H1 (cell line): ENCODE data around the gene GNAO1. TPM values are rescaled to one million over a fixed set of nuclear protein-coding genes. Genes with fewer than 3 reads are reported as not detected.

Experiments
- BACH1 ChIP-seq: IDR thresholded peaks from 2 replicates; pipeline ENCODE4 v1.6.1; 2012; ENCODE audit warnings: low read length, improper control_type of control experiment
- KDM4A ChIP-seq: IDR thresholded peaks from one replicate; pipeline ENCODE4 v1.7.1; 2012; ENCODE audit warnings: low read depth, mild to moderate bottlenecking, moderate library complexity, low read length, inconsistent platforms; ENCODE audit not compliant: severe bottlenecking
- RNF2 ChIP-seq: fragments of 200-900, 300-1000 bp; sonication (generic); IDR thresholded peaks from 2 replicates; pipeline ENCODE4 v1.7.1; 2016; ENCODE audit warnings: borderline replicate concordance, low read depth, mild to moderate bottlenecking, antibody characterized with exemption, low read length; ENCODE audit not compliant: poor library complexity, severe bottlenecking; ENCODE audit errors: missing control alignments
- TAF1 ChIP-seq: IDR thresholded peaks from 2 replicates; pipeline ENCODE4 v1.6.1; 2011; ENCODE audit warnings: mild to moderate bottlenecking, low read depth, low read length
- polyA plus RNA-seq, 7 experiments: library from polyadenylated mRNA; depleted of rRNA in 3 of 7; stranded (reverse) in 5 of 7; unstranded in 2 of 7; fragments of >200 nt in 5 of 7; fragments of 200-250 nt in 2 of 7; gene quantifications; 1 replicate in 5 of 7; 2 replicates in 1 of 7; 4 replicates in 1 of 7; pipeline versions ENCODE4 v1.2.1 to v1.2.3, GENCODE V29; 2011 to 2013; ENCODE audit warnings: missing spikeins in 2 of 7, mixed read lengths in 2 of 7
- total RNA-seq: library from RNA; stranded (reverse); fragmentation: NEBNext Ultra II Directional; extraction: Animal tissue kit (Norgen Biotek cat#: 25700); gene quantifications from 2 replicates; pipeline ENCODE4 v1.2.1, GENCODE V29; 2021

The GNAO1 gene
- total and polyA plus RNA-seq, 2 of the 8 experiments (the other 6 are each of a cell fraction or from before 2014, with no cell fraction given), result 6.7 to 34.4 TPM

GRCh38 chr16:56366945-56367344, 175.7 kb downstream of the GNAO1 start (continued):
- TF ChIP-seq RNF2 (no peak), TAF1 (no peak), KDM4A (no peak), BACH1 (no peak)
